ENCODE measurements around the gene PROM2.
"Not testable (repeated sequence)": the region's sequence is repeated elsewhere in the genome, so short reads cannot be mapped to it uniquely, and the experiment has no call there.

The PROM2 gene

GRCh38 chr2:95264624-95265023 lies 9.6 kb upstream of the PROM2 start:
- Histone ChIP-seq H3K27ac (no peak overlapping the region), H3K4me3 (no peak overlapping the region)
- no peak for TF ChIP-seq CTCF (IDR thresholded peaks at IDR 0.05)
- DNase-seq (ENCODE audit: low spot score): no peak

- H3K4me3 ChIP-seq: no peak overlapping the region
- H3K27ac ChIP-seq: no peak overlapping the region
- DNase-seq (ENCODE audit: low spot score): peak; percentile 41
- no peak for TF ChIP-seq CTCF (IDR thresholded peaks at IDR 0.05)
These were observed 9.1 kb upstream of the PROM2 start for GRCh38 chr2:95265182-95265581.

GRCh38 chr2:95266781-95267430 lies 7.3 kb upstream of the PROM2 start:
- peak; percentile 63 for DNase-seq (ENCODE audit: low spot score)
- TF ChIP-seq CTCF (IDR thresholded peaks at IDR 0.05): no peak
- Histone ChIP-seq H3K27ac (no peak overlapping the region), H3K4me3 (no peak overlapping the region)

GRCh38 chr2:95267458-95268210 lies 6.6 kb upstream of the PROM2 start:
- H3K27ac ChIP-seq: no peak overlapping the region
- no peak for DNase-seq (ENCODE audit: low spot score)
- H3K4me3 ChIP-seq: no peak overlapping the region
- TF ChIP-seq CTCF (IDR thresholded peaks at IDR 0.05): no peak

GRCh38 chr2:95268211-95269035 lies 5.8 kb upstream of the PROM2 start:
- H3K4me3 ChIP-seq: no peak overlapping the region
- H3K27ac ChIP-seq: no peak overlapping the region
- peak; percentile 69 for DNase-seq (ENCODE audit: low spot score)
- TF ChIP-seq CTCF (IDR thresholded peaks at IDR 0.05): no peak

GRCh38 chr2:95269036-95269680 lies 5.1 kb upstream of the PROM2 start:
- peak; percentile 56 for DNase-seq (ENCODE audit: low spot score)
- no peak overlapping the region for H3K4me3 ChIP-seq
- H3K27ac ChIP-seq: no peak overlapping the region
- TF ChIP-seq CTCF (IDR thresholded peaks at IDR 0.05): no peak

GRCh38 chr2:95269745-95270144 lies 4.5 kb upstream of the PROM2 start:
- not testable (repeated sequence) for DNase-seq (ENCODE audit: low spot score); H3K4me3 ChIP-seq; H3K27ac ChIP-seq

Data from coronary artery (tissue), 2 donors.